MM.1S (cell line): ENCODE results near the gene IMPA2.

ENCODE experiments used
- CTCF ChIP-seq: fragments of 300-600 bp; sonication (generic); IDR thresholded peaks from 2 replicates; pipeline ENCODE4 v1.5.1; 2016; ENCODE audit warnings: antibody characterized with exemption, low read length, mixed read lengths
- EZH2phosphoT487 ChIP-seq: fragments of 300-600 bp; sonication (generic); IDR thresholded peaks from 2 replicates; pipeline ENCODE4 v1.6.1; 2018; ENCODE audit warnings: antibody characterized with exemption, low read length

- TF ChIP-seq CTCF (no peak), EZH2phosphoT487 (no peak)
These were observed 27.7 kb downstream of the IMPA2 start for GRCh38 chr18:12008842-12009580.
